Heart left ventricle (tissue), 16 donors: ENCODE data around the gene ARRDC4. TPM values are rescaled to one million over a fixed set of nuclear protein-coding genes. Genes with fewer than 3 reads are reported as not detected.

Experiments
- ATAC-seq, 4 donors: fragments of 200-7000 bp; cut with Tn5 transposase; one replicate each; pipeline ENCODE4 v1.9.1; 2020 to 2022; ENCODE audit warnings: moderate library complexity in 4 of 4, mild to moderate bottlenecking in 3 of 4, moderate number of reproducible peaks in 1 of 4
- DNase-seq, 5 donors: peaks; one replicate each; pipeline ENCODE4 v3.0.0-alpha.2; 2020
- H3K27ac ChIP-seq, 12 donors: fragments of 200-600 bp; sonication (generic) in 4 of 12; one replicate each; pipeline versions ENCODE4 v1.5.0 to v1.8.0; 2016 to 2022; ENCODE audit warnings: mild to moderate bottlenecking in 2 of 12
- H3K27me3 ChIP-seq, 9 donors: fragments of 200-600 bp; sonication (generic) in 2 of 9; one replicate each; pipeline versions ENCODE4 v1.5.1 to v1.8.0; 2016 to 2022; ENCODE audit warnings: mild to moderate bottlenecking in 3 of 9
- H3K36me3 ChIP-seq, 9 donors: fragments of 200-600 bp; sonication (generic) in 2 of 9; one replicate each; pipeline versions ENCODE4 v1.5.0 to v1.8.0; 2018 to 2022; ENCODE audit warnings: mild to moderate bottlenecking in 2 of 9
- H3K4me1 ChIP-seq, 12 donors: fragments of 200-600 bp; sonication (generic) in 4 of 12; one replicate each; pipeline versions ENCODE4 v1.5.0 to v1.8.0; 2016 to 2022; ENCODE audit warnings: mild to moderate bottlenecking in 3 of 12
- H3K4me3 ChIP-seq, 12 donors: fragments of 200-600 bp; sonication (generic) in 4 of 12; one replicate each; pipeline versions ENCODE4 v1.5.0 to v1.8.0; 2017 to 2022; ENCODE audit warnings: mild to moderate bottlenecking in 9 of 12, moderate library complexity in 4 of 12
- H3K9me3 ChIP-seq, 12 donors: fragments of 200-600 bp; sonication (generic) in 4 of 12; one replicate each; pipeline versions ENCODE4 v1.5.0 to v1.8.0; 2016 to 2022; ENCODE audit warnings: mild to moderate bottlenecking in 1 of 12
- POLR2A ChIP-seq, 2 donors: fragments of 450-650 bp; IDR thresholded peaks; one replicate each; pipeline ENCODE4 v1.6.1; 2017; ENCODE audit warnings: antibody characterized with exemption in 2 of 2, mild to moderate bottlenecking in 2 of 2, moderate library complexity in 2 of 2
- WGBS, 4 donors: extraction: QIAGEN DNeasy Blood & Tissue Kit in 2 of 4; methylation state at CpG; one replicate each; pipeline versions ENCODE4 v1.1.5 to v1.1.7; 2013 to 2018; 5-methylcytosine and 5-hydroxymethylcytosine counted together
- intact Hi-C, 10 donors: fragments of 100-400 bp; cut with DNase I; formaldehyde crosslinking; loops; one replicate each; pipeline versions ENCODE4 v1.11.1 to v1.14.2; 2022
- polyA plus RNA-seq, 2 donors: library from polyadenylated mRNA; stranded (reverse); fragments of 200-250 nt; gene quantifications; one replicate each; pipeline ENCODE4 v1.2.3, GENCODE V29; 2013
- total RNA-seq, 9 donors: library from RNA; depleted of rRNA in 2 of 9; stranded (reverse); fragments of >200 nt in 2 of 9; fragmentation: NEBNext Ultra II Directional in 3 of 9; extraction: Animal tissue kit (Norgen Biotek cat#: 25700) in 3 of 9; gene quantifications; one replicate each; pipeline versions ENCODE4 v1.1.0 to v1.2.4, GENCODE V29; 2016 to 2023
- TF ChIP-seq, protein P1 (sequence below), 12 donors: fragments of 200-600 bp; sonication (generic) in 4 of 12; IDR thresholded peaks; one replicate each; pipeline versions ENCODE4 v1.5.0 to v1.8.0; 2018 to 2022; ENCODE audit warnings: antibody characterized with exemption in 12 of 12, mild to moderate bottlenecking in 5 of 12
- donor health status: ischemic (EF 13 %, LVEDD 7.1; RV severe dilation, severe dysfunction).
- donor health status: healthy with polysubstance abuse.
- donor health status: DM: no; HTN: yes; CAD: no.
- donor health status: DM: no; HTN: no; CAD: no.
- donor health status: ischemic (EF 25% LVEDD 6.9; RV normal size, moderate dysfunction).
- donor health status: ischemic (EF 25% LVEDD 5.7; RV mildly dilated, moderate dysfunction).
- donor health status: healthy.
- donor health status: DM: yes; HTN: yes; CAD: no.
- donor health status: ischemic (EF 35%, LVEDD 5.7; RV mildly dilated, moderate dysfunction).
- donor health status: nonischemic (EF 11% LVEDD 7.7; RV severe dilation, severe dysfunction).
- donor health status: DM: yes; HTN: yes; CAD: no.
- donor health status: PGD.
- donor health status: ischemic (EF 29% LVEDD 5.4; RV normal size, mild dysfunction).
- donor health status: nonischemic (EF 23%, LVEDD 6.1; RV moderate dilation, normal function).

Gene ARRDC4
- total and polyA plus RNA-seq, 11 donors, result 9.7 to 49.6 (median 18.2) TPM

GRCh38 chr15:98018761-98019351, 58.4 kb downstream of the ARRDC4 start:
- Histone ChIP-seq H3K4me1 (no peaks in the 10 kb centered on the region), H3K9me3 (no peaks in the 10 kb centered on the region), H3K27me3 (no peaks in the 10 kb centered on the region), H3K27ac (peak overlapping the region in 1 of 12 donors; percentile 82), H3K36me3 (no peaks in the 10 kb centered on the region), H3K4me3 (no peak overlapping the region)
- intact Hi-C loops, result no loop called here
- TF ChIP-seq, protein P1, sequence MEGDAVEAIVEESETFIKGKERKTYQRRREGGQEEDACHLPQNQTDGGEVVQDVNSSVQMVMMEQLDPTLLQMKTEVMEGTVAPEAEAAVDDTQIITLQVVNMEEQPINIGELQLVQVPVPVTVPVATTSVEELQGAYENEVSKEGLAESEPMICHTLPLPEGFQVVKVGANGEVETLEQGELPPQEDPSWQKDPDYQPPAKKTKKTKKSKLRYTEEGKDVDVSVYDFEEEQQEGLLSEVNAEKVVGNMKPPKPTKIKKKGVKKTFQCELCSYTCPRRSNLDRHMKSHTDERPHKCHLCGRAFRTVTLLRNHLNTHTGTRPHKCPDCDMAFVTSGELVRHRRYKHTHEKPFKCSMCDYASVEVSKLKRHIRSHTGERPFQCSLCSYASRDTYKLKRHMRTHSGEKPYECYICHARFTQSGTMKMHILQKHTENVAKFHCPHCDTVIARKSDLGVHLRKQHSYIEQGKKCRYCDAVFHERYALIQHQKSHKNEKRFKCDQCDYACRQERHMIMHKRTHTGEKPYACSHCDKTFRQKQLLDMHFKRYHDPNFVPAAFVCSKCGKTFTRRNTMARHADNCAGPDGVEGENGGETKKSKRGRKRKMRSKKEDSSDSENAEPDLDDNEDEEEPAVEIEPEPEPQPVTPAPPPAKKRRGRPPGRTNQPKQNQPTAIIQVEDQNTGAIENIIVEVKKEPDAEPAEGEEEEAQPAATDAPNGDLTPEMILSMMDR (IDR thresholded peaks at IDR 0.05), result no peak
- no peak for TF ChIP-seq POLR2A (IDR thresholded peaks at IDR 0.05)
- no peak for DNase-seq
- WGBS, 4 donors, result 63 to 79% (median 74%) methylated on average over 6 of the region's 6 CpGs
- no peak for ATAC-seq
